Raji (cell line): ENCODE results near the gene LTBP3.
A peak's percentile ranks its signal among the peaks of the same experiment; 100 is the strongest.

ENCODE experiments used
- POLR2A ChIP-seq: IDR thresholded peaks from 2 replicates; pipeline ENCODE4 v1.6.1; 2011; ENCODE audit warnings: low read depth, low read length, control low read depth; ENCODE audit not compliant: insufficient read depth

Gene LTBP3

GRCh38 chr11:65590240-65590738 lies 32.1 kb upstream of the LTBP3 start:
- no peak for TF ChIP-seq POLR2A

DNA sequence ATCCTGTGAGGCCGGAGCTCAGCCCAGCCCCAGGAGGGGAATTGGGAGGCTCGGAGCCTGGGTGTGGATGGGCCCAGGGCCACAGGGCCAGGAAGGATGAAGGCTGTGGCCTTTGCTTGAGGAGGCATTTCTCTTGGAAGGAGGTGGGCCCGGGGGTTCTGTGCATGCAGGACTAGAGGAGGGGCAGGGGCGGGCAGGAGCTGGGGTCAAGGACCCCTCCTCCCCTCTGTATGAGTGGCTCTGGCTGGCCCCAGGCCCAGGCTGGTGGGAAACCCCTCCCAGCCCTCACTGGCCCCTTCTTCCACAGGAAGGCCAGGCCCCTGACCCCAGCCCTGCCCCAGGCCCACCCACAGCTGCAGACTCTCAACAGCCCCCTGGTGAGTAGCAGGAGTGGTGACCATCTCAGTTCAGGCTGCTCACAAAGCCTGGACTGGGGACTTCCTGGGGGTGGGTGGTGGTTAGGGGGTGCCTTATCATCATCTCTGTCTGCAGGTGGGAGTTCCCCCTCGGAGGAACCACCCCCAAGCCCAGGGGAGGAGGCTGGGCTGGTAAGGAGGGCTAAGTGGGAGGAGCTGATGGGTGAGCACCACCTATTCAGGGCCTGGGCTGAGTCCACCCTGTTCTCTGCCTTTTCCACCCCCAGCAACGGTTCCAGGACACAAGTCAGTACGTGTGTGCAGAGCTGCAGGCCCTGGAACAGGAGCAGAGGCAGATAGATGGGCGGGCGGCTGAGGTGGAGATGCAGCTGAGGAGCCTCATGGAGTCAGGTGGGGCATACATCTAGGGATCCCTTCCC lies 31.5 kb upstream of the LTBP3 start:
- TF ChIP-seq POLR2A: 0 out of 2 replicates have a peak, but pooled peaks have one; percentile 22

DNA sequence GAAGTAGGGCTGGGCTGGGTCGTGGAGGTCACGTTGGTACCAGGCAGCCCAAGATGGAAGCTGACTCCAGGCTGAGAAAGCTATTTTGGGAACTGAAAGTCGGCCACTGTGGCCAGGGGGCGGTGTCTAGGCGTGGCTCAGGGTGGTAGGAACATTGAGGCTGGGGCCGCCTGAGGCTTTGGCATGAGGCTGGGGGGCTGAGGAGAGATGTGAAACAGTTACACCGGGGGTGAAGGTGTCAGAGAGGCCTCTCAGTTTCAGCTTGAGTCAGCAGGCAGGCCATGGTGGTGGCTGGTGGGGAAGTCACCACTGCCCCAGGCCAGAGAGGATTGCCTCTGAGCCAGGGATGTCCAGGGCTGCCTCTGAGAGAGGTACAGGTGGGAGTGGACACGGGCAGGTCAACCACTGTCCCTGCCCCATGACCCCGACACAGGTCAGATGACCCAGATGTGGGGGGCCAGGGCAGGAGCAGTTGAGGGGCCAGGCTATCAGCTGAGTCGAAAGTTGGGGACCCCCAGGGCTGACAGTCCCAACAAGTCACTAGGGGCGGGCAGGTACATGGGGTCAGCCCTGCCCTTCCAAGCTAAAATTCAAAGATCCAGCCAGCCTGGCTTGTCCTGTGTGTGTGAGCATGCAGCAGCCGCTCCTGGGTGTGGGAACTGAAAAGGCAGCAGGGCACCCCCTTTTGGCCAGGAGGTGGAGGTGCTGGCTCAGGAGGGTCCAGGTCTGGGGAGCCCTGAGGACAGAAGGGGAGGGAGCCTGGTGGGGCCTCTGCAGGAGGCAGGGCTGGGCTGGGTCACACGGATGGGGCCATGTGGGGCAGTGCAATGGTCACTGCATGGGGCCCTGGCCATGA lies 30.3 kb upstream of the LTBP3 start:
- peak; percentile 7; the same call in 1 of the 2 replicates for TF ChIP-seq POLR2A

DNA sequence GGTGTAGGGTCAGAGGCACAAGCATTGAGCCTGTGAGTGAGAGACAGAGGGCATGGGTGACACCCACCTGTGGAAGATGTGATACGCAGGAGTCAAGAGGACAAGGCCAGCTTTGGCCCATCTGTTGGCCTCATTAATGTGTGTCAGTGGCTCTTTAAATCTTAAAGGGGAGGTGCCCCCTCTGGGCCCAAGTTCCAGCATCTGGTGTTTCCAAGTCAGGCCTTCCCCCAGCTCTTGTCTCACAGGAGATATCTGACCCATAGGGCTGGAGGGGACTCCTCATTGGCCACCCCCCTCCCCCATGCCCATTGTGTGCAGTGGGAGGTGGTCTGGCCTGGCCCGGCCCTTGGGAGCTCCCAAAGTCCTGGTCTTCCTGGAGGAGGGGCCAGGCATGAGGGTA lies 28.5 kb upstream of the LTBP3 start:
- no peak for TF ChIP-seq POLR2A

GRCh38 chr11:65586247-65586630 lies 28.1 kb upstream of the LTBP3 start:
- TF ChIP-seq POLR2A: no peak

- no peak for TF ChIP-seq POLR2A
Observed at GRCh38 chr11:65585396-65586246, 27.5 kb upstream of the LTBP3 start.

DNA sequence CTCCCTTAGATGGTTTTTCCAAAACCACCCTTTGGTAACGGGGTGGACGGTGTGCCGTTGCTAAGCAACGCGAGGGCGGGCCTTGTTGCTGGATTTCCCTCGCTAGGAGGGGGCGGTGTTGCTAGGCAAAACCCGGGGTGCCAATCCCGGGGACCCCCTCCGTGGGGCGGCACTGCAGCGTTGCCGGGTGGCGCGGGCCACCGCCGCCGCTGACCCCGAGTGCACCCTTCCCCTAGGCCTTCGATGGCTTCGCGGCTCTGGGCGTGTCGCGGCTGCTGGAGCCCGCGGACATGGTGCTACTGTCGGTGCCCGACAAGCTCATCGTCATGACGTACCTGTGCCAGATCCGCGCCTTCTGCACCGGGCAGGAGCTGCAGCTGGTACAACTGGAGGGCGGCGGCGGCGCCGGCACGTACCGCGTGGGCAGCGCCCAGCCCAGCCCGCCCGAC lies 26.6 kb upstream of the LTBP3 start:
- no peak for TF ChIP-seq POLR2A

DNA sequence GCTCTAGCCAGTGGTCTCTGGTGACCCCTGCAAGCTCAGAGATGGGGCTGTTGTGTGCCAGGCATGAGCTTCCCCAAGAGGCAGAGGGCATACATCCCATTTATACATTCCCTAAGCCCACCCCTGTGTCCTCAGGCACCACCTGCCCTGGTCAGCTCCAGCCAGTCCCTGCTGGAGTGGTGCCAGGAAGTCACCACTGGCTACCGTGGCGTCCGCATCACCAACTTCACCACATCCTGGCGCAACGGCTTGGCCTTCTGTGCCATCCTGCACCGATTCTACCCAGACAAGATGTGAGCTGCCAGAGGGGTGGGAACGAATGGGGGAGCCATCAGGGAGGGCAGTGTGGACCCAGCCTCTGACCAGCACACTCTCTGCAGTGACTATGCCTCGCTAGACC lies 25.9 kb upstream of the LTBP3 start:
- no peak for TF ChIP-seq POLR2A

GRCh38 chr11:65583589-65583988 lies 25.4 kb upstream of the LTBP3 start:
- no peak for TF ChIP-seq POLR2A

DNA sequence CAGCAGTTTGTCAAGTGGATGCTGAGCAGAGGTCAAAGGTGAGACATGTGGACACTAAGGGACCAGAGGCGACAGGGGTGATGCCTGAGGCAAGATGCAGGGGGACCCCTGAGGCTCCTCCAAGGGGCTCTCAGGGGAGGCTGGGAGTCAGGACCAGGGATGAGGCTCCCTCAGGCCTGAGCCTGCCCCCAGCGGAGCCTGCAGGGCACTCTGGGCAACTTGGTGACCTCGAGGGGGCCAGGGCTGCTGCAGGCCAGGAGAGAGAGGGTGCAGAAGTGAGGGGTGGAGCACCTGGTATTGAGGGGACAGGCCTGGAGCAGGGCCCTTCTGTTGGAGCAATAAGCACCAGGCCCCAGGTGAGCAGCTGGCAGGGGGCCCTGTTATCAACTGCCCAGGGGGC lies 23.8 kb upstream of the LTBP3 start:
- TF ChIP-seq POLR2A: no peak

DNA sequence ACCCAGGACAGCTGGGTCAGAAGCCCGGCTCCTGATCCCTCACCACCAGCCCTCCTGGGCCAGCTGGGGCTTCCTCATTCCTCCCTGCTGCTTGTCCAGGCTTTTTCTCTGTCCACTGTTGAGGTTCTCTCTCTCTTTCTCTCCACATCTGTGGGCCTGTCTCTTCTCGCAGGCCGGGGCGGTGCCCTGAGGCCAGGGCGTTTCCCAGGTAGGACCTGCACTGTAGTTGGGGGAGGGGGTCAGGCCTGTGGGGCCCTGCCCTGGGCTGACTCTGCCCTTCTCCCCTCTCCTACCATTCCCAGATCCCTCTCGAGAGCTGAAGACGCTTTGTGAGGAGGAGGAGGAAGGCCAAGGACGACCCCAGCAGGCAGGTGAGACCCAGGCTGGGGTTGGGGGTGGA lies 22.6 kb upstream of the LTBP3 start:
- no peak for TF ChIP-seq POLR2A

GRCh38 chr11:65580031-65580692 lies 22.0 kb upstream of the LTBP3 start:
- TF ChIP-seq POLR2A: no peak

DNA sequence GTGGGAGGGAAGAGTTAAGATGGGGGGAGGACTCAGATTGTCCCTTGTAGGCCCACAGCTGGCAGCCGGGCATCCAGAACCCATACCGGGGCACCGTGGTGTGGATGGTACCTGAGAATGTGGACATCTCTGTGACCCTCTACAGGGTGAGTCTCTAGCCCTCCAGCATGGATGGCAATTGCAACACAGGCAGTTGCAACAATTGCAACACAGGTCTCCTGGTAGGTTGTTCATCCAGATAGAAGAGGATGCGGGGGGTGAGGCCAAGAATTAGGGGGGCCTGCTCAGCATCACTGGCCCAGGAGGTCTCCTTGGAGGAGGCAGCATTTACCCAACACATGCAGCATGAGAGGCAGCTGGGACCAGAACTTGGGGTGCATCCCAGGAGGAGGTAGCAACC lies 21.1 kb upstream of the LTBP3 start:
- TF ChIP-seq POLR2A: no peak

GRCh38 chr11:65578667-65579066 lies 20.5 kb upstream of the LTBP3 start:
- no peak for TF ChIP-seq POLR2A
